Pons (tissue), 1 donor: ENCODE data around the gene MYPOP.
"Not testable (repeated sequence)": the region's sequence is repeated elsewhere in the genome, so short reads cannot be mapped to it uniquely, and the experiment has no call there.

Experiments
- DNase-seq: peaks from one replicate; pipeline ENCODE4 v3.0.0-alpha.2; 2016; ENCODE audit warnings: low spot score

MYPOP gene

GRCh38 chr19:45906221-45906620 lies 3.8 kb upstream of the MYPOP start:
- no peak for DNase-seq

- DNase-seq = no peak
These were observed 2.6 kb upstream of the MYPOP start for GRCh38 chr19:45905011-45905410.

- peak; percentile 98 for DNase-seq
These were observed 525 bp upstream of the MYPOP start for GRCh38 chr19:45902651-45903625.

- DNase-seq = no peak
These were observed 941 bp downstream of the MYPOP start for GRCh38 chr19:45901432-45901911.

- DNase-seq = no peak
These were observed 1.5 kb downstream of the MYPOP start for GRCh38 chr19:45900738-45901431.

GRCh38 chr19:45899919-45900589 lies 2.4 kb downstream of the MYPOP start:
- DNase-seq = no peak

- no peak for DNase-seq
These were observed 3.2 kb downstream of the MYPOP start for GRCh38 chr19:45899253-45899652.

- no peak for DNase-seq
These were observed 5.1 kb downstream of the MYPOP start for GRCh38 chr19:45897261-45897812.

- DNase-seq = not testable (repeated sequence)
These were observed 6.3 kb downstream of the MYPOP start for GRCh38 chr19:45895983-45896599.

- DNase-seq = peak; percentile 66
These were observed 6.9 kb downstream of the MYPOP start for GRCh38 chr19:45895519-45895972.

- no peak for DNase-seq
These were observed 11.5 kb downstream of the MYPOP start for GRCh38 chr19:45890877-45891276.

- DNase-seq = no peak
These were observed 13.1 kb downstream of the MYPOP start for GRCh38 chr19:45889210-45889885.

- no peak for DNase-seq
These were observed 15.2 kb downstream of the MYPOP start for GRCh38 chr19:45887200-45887710.

- DNase-seq = peak; percentile 94
These were observed 15.8 kb downstream of the MYPOP start for GRCh38 chr19:45886427-45887199.

GRCh38 chr19:45885556-45886426 lies 16.6 kb downstream of the MYPOP start, which contains the start of gene IRF2BP1:
TSS of gene IRF2BP1 (minus strand) at chr19:45886141. CDS start at chr19:45885774, 367 bp downstream.
- peak; percentile 91 for DNase-seq

GRCh38 chr19:45884682-45885555 lies 17.5 kb downstream of the MYPOP start:
- DNase-seq = no peak

GRCh38 chr19:45883881-45884681 lies 18.3 kb downstream of the MYPOP start:
- no peak for DNase-seq
